Fibroblast of lung (primary cell): Measurements from ENCODE around the gene TXNRD2.

Experiments used
- EZH2 ChIP-seq: IDR thresholded peaks from 2 replicates; pipeline ENCODE4 v1.5.1; 2012; ENCODE audit warnings: low read length, control low read depth, mild to moderate bottlenecking; ENCODE audit errors: missing control alignments
- TF ChIP-seq, protein P1 (sequence below), 2 donors: IDR thresholded peaks in 1 of 2; conservative IDR thresholded peaks in 1 of 2; 1 replicate in 1 of 2; 2 replicates in 1 of 2; pipeline ENCODE4 v1.5.1; 2011 to 2012; ENCODE audit warnings: low read length in 2 of 2, control low read depth in 1 of 2, inconsistent platforms in 1 of 2, low read depth in 1 of 2, mild to moderate bottlenecking in 1 of 2

DNA sequence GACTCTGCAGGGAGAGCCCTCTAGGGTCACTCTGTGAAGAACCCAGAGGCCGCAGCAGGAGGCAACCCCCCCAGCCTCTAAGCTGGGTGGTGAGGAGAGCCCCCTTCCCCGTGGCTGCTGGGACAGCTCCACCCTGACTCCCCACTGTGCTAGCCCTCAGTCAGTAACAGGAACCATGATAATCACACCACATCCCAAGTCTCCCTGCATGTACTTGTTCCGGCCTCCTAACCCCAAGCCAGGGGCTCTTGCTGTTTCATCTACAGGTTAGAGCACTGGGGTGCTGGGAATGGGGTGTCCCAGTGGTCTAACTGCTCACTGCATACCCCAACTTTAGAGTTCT is 48.1 kb upstream of the TXNRD2 start:
- TF ChIP-seq, protein P1, sequence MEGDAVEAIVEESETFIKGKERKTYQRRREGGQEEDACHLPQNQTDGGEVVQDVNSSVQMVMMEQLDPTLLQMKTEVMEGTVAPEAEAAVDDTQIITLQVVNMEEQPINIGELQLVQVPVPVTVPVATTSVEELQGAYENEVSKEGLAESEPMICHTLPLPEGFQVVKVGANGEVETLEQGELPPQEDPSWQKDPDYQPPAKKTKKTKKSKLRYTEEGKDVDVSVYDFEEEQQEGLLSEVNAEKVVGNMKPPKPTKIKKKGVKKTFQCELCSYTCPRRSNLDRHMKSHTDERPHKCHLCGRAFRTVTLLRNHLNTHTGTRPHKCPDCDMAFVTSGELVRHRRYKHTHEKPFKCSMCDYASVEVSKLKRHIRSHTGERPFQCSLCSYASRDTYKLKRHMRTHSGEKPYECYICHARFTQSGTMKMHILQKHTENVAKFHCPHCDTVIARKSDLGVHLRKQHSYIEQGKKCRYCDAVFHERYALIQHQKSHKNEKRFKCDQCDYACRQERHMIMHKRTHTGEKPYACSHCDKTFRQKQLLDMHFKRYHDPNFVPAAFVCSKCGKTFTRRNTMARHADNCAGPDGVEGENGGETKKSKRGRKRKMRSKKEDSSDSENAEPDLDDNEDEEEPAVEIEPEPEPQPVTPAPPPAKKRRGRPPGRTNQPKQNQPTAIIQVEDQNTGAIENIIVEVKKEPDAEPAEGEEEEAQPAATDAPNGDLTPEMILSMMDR (conservative IDR thresholded peaks at IDR 0.05 in 1 of 2, IDR thresholded peaks at IDR 0.05 in 1 of 2; ENCODE audit: low read depth in 1 of 2, low read length in 2 of 2) = no peak
- no peak for TF ChIP-seq EZH2
